ENCODE results near the gene CHCHD2.
"Not testable (repeated sequence)": the region's sequence is repeated elsewhere in the genome, so short reads cannot be mapped to it uniquely, and the experiment has no call there.

DNA sequence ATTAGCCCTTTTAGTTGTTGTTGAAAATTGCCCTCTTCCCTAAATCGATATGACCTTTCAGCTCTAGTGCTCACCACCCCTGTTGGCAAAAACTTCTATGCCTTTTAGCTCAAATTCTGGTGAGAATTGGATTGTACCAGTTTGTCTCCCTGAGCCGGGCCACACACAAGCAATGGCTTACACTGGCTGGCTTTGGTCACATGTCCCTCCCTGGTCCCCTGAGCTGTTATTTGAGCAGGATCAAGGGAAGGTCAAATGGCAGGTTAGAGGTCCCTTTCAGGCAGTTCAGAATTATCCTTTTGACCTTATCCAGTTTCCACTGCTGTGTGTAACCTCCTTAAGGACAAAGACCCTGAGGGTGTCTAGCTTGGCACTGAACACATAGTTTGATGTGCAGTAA lies 24.8 kb upstream of the CHCHD2 start:
- TF ChIP-seq, protein P1, sequence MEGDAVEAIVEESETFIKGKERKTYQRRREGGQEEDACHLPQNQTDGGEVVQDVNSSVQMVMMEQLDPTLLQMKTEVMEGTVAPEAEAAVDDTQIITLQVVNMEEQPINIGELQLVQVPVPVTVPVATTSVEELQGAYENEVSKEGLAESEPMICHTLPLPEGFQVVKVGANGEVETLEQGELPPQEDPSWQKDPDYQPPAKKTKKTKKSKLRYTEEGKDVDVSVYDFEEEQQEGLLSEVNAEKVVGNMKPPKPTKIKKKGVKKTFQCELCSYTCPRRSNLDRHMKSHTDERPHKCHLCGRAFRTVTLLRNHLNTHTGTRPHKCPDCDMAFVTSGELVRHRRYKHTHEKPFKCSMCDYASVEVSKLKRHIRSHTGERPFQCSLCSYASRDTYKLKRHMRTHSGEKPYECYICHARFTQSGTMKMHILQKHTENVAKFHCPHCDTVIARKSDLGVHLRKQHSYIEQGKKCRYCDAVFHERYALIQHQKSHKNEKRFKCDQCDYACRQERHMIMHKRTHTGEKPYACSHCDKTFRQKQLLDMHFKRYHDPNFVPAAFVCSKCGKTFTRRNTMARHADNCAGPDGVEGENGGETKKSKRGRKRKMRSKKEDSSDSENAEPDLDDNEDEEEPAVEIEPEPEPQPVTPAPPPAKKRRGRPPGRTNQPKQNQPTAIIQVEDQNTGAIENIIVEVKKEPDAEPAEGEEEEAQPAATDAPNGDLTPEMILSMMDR (IDR thresholded peaks at IDR 0.05; ENCODE audit: poor library complexity), result not testable (repeated sequence)
- TF ChIP-seq EZH2 (IDR thresholded peaks at IDR 0.05; ENCODE audit: borderline replicate concordance), result not testable (repeated sequence)

All from hepatocyte (in vitro differentiated cells).